Testis (tissue), 2 donors: ENCODE results near the gene NMNAT3.

ENCODE experiments used
- CTCF ChIP-seq, 3 experiments: fragments of 450-650 bp in 2 of 3; fragments of 200-600 bp in 1 of 3; sonication (generic) in 1 of 3; IDR thresholded peaks; one replicate each; pipeline ENCODE4 v1.5.1; 2016 to 2019; ENCODE audit warnings: antibody characterized with exemption in 3 of 3, mild to moderate bottlenecking in 2 of 3, moderate library complexity in 1 of 3
- POLR2A ChIP-seq: fragments of 450-650 bp; IDR thresholded peaks from one replicate; pipeline ENCODE4 v1.6.1; 2017; ENCODE audit warnings: antibody characterized with exemption, mild to moderate bottlenecking, moderate library complexity

DNA sequence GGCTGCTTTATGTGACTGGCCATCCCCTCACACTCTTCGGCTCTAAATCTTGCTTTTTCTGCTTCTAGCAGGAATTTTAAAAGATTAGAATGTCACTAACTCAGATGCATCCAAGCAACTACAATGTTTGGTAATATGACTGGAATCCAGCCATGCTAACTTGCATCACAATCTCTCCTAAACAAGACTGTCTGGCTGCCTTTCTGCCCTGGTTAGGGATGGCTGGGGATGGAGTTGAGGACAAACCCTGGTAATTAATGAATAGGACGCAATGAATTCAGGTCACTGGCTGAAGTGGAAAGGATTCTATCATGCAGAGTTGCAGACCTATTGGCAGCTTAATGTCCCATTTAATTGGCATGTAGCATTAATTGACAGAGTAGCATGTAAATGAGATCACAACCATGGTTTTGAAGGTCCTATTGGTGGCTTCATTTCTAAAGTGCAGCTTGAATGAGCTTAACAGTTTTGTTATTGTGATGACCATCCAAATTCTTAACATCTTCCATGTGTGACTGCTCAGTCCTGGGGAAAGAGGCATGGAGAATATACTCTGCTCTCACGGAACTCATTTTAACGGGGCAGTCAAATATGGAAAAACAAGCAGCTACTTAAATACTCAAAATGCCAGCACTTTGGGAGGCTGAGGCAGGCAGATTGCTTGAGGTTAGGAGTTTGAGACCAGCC is 21.7 kb downstream of the NMNAT3 start:
- TF ChIP-seq POLR2A (no peak), CTCF (IDR thresholded peaks at IDR 0.05) (no peak)
